Endothelial cell of umbilical vein (primary cell): ENCODE results near the gene NT5C1A.

Experiments
- CTCF ChIP-seq, 2 donors: IDR thresholded peaks; 1 replicate in 1 of 2; 2 replicates in 1 of 2; pipeline ENCODE4 v1.5.1; 2011; ENCODE audit warnings: low read length in 2 of 2, mild to moderate bottlenecking in 2 of 2, moderate library complexity in 2 of 2, control low read depth in 1 of 2, inconsistent platforms in 1 of 2, low read depth in 1 of 2; ENCODE audit not compliant: insufficient read depth in 1 of 2; ENCODE audit errors: extremely low read depth in 1 of 2
- EZH2 ChIP-seq: IDR thresholded peaks from 2 replicates; pipeline ENCODE4 v1.6.1; 2012; ENCODE audit warnings: borderline replicate concordance, low read depth, mild to moderate bottlenecking, moderate library complexity, low read length, inconsistent platforms; ENCODE audit not compliant: severe bottlenecking
- GATA2 ChIP-seq: IDR thresholded peaks from 2 replicates; pipeline ENCODE4 v1.7.0; 2011; ENCODE audit warnings: low read depth, mild to moderate bottlenecking, moderate library complexity, mixed read lengths, low read length; ENCODE audit not compliant: insufficient read length, insufficient read depth
- POLR2A ChIP-seq: IDR thresholded peaks from 2 replicates; pipeline ENCODE4 v1.6.1; 2012; ENCODE audit warnings: low read depth, mild to moderate bottlenecking, control low read depth, low read length
- POLR2AphosphoS5 ChIP-seq: IDR thresholded peaks from 2 replicates; pipeline ENCODE4 v1.6.1; 2012; ENCODE audit warnings: low read depth, mild to moderate bottlenecking, control low read depth, low read length, moderate library complexity; ENCODE audit not compliant: insufficient read depth

DNA sequence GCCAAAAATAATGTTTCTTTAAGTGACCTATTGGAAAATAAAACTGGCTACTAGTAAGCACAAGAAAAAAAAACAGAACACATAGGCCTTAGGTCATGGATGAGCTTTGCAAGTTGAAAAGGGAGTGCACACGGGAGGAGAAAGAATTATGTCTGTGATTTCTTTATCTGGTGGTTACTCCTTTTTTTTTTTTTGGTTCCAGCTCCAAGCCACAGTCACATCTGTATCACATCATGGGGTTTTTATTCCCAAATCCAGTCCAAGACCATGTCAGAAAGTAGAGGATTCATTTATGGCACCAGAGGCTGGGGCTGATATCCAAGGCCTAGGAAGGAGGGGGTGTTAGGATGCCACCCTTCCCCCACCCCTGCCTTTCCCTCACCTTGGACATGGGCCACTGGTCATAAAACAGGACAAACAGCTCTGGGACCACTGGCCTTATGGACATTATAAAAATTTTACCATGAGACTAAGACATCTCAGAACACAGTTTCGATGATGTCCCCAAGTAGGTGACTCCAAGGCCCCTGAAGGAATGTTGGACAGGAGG, 22.2 kb downstream of the NT5C1A start:
- no peak for TF ChIP-seq CTCF (IDR thresholded peaks at IDR 0.05; ENCODE audit: extremely low read depth in 1 of 2, insufficient read depth in 1 of 2, low read depth in 1 of 2, low read length in 2 of 2)
- TF ChIP-seq GATA2 = no peak
- TF ChIP-seq POLR2A = no peak
- no peak for TF ChIP-seq EZH2
- TF ChIP-seq POLR2AphosphoS5 = no peak
